Stimulated activated CD4-positive, alpha-beta T cell treated with anti-CD3 and anti-CD28 coated beads, Interleukin-15, amount 100 ng/mL, for 24 hours (primary cell): ENCODE measurements around the gene SLC8B1.

Source experiments
- DNase-seq: peaks from one replicate; pipeline ENCODE4 v3.0.0-alpha.2; 2020

The SLC8B1 gene

DNA sequence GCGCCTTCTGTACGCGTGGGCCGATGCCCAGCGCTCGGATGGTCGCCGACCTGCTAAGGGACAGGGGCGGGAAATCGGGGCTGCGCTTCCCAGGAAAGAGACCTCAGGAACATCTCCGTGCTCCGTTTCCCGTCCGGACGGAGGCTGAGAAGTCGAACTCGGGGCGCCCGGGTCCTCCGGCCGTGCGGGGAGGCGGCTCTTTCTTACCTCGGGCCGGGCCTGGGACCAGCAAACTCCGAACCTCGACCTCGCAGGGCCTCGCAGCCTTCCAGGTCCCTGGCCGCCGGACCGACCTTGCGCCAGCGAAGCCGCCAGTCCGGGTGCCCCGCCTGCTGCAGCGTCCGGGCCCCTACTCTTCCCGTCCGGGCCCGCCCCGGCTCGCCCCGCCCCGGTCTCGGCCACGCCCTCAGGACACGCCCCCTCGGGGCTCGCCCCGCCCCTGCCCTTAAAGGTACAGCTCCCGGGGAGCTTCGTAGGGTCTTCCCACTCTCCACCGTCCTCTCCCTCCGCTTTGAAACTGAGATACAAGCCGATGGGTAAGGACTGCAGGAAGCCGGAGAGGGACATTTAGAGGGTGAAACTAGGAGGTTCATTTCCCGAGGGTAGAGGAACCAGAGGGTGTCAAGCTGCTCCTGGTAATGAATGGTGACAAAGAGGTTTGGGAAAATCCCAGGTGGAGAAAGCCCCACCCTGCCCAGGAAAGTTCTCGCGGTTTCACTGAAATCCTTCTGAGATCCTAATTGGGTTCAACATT lies at the start of gene SLC8B1:
SLC8B1 (minus strand) TSS at position 324 of the 754 bp plus-strand sequence. CDS start 2,231 bp downstream, outside the sequence.
- peak; percentile 88 for DNase-seq

DNA sequence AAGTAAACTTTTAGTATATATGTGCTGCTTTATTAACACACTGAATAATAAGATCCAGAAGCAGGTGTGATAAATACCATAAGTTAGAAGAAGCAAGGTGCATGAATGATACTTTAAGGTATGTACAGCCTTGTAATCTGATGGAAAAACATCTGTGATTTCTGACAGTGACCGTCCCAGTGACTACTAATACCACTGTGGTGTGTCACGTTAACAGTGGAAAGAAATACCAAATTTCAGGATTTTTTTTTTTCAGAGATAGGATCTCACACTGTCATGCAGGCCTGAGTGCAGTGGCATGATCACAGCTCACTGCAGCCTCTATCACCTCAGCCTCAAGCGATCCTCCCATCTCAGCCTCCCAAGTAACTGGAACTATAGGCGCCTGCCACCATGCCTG lies 47.3 kb upstream of the SLC8B1 start:
- no peak for DNase-seq

- DNase-seq, result no peak
Measured at GRCh38 chr12:113381220-113381619, 46.3 kb upstream of the SLC8B1 start.

DNA sequence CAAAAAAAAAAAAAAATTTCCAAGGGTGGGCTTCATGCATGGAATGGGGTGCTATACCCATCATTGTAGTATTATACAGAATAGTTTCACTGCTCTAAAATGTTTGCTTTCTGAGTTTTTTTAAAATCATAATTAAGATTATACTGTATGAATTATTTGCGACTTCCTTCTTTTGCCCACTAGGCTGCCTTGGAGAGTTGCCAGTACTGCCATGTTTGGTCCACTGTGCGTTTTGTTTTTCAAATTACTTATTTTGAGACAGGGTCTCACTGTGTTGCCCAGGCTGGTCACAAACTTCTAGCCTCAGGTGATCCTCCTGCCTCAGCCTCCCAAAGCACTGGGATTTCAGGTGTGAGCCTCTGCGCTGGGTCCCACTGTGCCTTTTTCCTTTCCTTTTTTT lies 43.4 kb upstream of the SLC8B1 start:
- no peak for DNase-seq

GRCh38 chr12:113374823-113375428 lies 40.0 kb upstream of the SLC8B1 start:
- no peak for DNase-seq

GRCh38 chr12:113373969-113374368 lies 39.1 kb upstream of the SLC8B1 start:
- no peak for DNase-seq

GRCh38 chr12:113373440-113373839 lies 38.5 kb upstream of the SLC8B1 start:
- DNase-seq, result no peak

GRCh38 chr12:113372371-113372770 lies 37.5 kb upstream of the SLC8B1 start:
- no peak for DNase-seq

- DNase-seq, result no peak
Measured at GRCh38 chr12:113371808-113372207, 36.9 kb upstream of the SLC8B1 start.

DNA sequence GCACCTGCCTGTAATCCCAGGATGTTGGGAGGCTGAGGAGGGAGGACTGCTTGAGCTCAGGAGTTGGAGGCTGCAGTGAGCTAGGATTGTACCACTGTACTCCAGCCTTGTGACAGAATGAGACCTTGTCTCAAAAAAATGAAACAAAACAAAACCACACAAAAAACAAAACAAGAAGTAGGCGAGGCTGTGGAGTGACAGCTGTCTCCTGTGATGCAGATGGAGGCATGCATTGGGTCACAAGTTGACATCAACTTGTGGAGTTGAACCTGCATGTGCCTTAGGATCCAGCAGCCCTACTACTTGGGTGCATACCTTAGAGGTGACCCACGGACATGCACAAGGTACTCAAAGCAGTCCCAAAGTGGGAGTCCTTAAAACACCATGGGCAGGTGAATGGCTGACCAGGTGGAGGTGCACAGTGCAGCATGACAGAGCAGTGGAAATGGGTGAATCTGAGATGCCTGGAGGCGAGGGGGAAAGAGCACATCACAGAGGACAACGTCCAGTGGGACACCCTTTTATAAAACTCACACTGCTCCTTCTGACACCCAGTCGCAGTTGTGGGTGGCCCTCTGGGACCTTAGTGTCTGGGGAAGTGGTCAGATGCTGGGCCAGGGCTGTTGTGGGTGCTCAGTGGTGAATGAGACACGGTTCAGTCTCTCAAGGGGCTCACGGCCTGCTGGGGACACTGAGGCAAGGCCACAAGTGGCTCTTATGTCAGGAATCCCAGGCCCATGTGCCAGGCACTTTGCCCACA lies 36.2 kb upstream of the SLC8B1 start:
- no peak for DNase-seq

DNA sequence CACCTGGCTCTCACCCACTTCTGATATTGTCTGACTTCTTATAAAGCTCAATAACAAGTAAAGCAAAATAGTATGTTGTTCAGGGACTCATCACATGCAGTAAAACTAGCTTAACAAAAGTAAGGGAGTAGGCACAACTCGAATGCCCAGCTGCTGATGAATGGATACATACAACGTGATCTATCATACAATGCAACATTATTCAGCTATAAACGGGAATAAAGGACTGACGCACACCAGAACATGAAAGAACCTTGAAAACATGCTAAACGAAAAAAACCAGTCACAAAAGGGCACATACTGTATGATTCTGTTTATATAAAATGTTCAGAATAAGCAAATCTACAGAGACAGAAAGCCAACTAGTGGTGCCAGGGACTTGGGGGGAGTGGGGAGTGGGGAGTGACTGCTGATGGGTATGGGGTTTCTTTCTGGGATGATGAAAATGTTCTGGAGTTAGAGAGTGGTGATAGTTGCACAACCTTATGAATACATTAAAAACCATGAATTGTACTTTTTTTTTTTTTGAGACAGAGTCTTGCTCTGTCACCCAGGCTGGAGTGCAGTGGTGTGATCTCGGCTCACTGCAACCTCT lies 34.6 kb upstream of the SLC8B1 start:
- DNase-seq, result no peak

DNA sequence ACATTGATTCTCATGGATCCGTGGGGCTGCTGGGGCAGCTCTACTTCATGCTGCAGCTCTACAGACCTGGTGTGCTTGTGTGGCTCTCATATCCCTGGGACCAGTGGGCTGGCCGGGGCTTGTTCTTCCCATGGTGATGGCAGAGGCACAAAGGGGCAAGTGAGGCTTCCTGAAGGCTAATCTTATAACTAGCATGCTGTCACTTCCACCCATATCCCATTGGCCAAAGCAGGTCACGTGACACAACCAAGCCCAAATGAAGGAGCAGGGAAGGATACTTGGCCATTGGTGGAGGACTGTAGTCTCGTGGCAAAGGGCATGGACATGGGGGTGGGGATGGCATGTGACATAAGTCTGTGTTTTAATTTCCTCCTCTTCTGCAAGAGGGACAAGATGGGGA lies 33.4 kb upstream of the SLC8B1 start:
- no peak for DNase-seq

DNA sequence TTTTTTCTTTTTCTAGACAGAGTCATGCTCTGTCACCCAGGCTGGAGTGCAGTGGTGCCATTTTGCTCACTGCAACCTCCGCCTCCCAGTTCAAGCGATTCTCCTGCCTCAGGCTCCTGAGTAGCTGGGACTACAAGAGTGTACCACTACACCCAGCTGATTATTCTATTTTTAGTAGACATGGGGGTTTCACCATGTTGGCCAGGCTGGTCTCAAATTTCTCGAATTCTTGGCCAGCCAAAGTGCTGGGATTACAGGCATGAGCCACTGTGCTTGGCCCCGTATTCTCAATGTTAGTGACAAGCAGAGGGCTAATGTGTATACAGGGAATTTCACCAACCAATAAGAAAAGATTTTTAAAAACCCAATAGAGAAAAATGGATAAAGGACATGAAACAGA lies 31.9 kb upstream of the SLC8B1 start:
- no peak for DNase-seq

DNA sequence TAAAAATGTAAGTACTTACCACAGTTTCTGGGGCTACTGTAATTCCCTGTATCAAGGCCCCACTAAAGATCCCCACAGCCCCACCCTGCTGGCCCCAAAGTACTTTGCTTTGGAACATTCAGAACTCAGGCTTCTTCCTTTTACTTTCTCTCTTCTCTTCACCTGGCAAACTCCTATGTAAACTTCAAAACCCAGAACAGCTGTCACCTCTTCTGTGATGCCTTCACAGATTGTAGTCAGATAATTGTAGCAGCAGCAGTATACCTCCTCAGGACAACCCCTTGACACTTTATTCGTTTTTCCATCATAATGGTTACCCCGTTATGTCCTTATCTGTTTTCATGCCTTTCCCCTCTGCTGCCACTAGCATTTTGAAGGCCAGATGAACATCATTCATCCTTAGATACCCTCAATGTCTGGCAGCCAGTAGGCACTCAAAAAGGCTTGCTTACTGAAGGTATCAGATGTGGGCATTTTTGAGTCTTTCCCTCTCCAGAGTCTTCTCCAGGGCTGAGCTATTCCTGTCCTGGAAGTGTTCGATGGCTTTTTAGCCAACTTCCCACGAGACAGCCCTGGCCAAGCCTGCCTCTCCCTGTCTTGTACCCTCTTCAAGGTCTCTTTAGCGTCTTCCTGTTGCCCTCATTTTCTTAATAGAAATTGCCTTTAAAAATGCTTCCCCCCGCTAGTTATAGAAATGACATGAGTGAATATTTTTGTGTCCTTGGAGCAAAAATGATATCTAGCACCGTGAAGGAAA lies 30.9 kb upstream of the SLC8B1 start:
- DNase-seq, result no peak

- no peak for DNase-seq
Measured at GRCh38 chr12:113364698-113365097, 29.8 kb upstream of the SLC8B1 start.

DNA sequence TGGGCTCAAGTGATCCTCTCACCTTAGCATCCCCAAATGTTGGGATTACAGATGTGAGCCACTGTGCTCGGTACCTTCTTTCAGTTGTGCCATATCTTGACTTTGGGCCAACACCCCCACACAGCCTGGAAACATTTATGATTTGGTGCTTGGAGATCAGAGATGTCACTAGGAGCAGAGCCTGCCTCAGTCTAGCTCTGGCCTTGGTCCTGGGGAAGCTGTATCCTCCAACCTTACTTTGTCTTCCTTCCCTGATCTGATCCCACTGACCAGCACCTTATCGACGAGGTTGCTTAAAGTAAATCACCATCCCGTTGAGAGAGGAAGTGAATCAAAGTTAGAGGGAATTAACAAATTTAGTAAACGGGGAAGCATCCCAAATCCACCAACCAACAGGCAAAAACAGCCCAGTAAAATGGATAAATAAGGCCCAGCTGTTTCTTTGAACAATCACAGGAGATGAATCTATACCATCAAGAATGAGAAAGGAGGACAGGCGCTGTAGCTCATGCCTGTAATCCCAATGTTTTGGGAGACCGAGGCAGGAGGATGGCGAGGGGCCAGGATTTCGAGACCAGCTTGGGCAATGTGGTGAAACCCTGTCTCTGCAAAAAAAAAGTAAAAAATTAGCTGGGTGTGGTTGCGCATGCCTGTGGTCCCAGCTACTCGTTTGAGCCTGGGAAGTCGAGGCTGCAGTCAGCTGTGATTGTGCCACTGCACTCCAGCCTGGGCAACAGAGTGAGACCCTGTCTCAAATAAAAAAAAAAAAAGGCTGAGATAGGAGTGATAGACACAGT lies 26.9 kb upstream of the SLC8B1 start:
- no peak for DNase-seq

DNA sequence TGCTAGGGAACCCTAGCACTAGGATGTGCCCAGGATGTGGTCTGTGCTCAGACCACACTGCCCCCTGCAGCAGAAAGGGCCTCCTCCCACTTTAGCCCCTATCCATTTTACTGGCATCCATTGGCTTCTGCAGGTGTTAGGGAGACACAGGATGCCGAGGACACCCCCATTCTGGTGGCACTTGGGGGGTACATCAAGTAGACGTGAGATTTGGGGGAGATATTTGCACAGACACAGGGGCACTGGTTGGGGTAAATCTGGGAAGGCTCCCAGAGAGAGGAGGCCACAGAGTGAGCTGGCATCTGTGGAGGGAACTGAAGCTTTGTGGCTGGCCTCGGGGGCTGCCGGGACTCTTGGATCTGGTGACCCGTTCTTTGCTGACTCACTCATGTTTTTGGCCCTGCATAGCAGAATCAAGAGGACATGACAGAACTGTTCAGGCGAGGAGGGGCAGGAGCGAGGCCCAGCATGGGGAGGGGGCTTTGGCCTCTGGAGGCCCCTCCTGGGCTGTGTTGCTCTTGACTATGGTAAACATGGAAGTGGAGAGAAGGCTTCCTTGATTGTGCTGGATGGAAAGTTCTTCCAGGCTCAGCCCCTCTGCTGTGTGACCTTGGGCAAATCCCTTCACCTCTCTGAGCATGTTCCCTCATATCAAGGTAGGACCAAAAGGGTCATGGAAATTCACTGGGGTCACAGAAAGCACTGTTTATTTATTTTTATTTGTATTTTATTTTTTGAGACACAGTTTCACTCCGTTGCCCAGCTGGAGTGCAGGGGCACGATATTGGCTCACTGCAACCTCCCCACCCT lies 25.2 kb upstream of the SLC8B1 start:
- DNase-seq, result no peak

DNA sequence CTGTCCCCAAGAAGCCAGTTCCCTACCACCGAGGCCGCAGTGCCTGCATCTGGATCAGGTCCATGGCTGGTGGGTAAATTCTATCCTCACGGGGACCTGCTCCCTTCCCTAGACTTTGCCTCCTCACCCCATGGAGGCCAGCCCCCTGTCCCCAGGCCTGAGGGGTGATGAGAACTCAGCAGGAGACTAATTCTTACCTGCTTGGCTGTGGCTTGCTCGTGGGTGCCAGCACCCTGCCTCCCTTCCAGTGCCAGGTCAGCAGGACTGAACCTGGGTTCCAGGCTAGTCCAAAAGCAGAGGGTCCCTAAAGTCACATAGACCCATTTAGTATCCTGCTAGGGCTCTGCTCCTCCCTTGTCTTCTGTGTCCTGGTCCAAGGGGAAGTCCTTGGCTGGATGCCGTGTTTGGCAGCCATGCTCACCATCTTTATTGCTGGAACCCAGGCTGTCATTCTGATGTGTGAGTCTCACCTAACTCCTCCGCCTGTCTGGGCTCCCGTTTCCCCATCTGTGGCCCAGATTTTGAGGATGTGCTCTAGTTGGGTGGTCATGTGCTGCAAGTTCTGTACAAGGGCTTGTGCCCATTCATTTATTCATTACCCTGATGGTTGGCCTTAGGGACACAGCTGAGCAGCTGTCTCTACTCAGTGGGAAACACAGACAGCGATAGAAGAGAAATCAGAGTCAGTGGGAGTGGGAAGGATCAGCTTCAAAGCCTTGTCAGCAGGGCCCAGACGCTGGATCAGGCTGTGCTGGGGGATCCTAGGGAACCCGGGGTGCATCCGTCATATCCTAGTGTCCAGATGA lies 24.4 kb upstream of the SLC8B1 start:
- no peak for DNase-seq

DNA sequence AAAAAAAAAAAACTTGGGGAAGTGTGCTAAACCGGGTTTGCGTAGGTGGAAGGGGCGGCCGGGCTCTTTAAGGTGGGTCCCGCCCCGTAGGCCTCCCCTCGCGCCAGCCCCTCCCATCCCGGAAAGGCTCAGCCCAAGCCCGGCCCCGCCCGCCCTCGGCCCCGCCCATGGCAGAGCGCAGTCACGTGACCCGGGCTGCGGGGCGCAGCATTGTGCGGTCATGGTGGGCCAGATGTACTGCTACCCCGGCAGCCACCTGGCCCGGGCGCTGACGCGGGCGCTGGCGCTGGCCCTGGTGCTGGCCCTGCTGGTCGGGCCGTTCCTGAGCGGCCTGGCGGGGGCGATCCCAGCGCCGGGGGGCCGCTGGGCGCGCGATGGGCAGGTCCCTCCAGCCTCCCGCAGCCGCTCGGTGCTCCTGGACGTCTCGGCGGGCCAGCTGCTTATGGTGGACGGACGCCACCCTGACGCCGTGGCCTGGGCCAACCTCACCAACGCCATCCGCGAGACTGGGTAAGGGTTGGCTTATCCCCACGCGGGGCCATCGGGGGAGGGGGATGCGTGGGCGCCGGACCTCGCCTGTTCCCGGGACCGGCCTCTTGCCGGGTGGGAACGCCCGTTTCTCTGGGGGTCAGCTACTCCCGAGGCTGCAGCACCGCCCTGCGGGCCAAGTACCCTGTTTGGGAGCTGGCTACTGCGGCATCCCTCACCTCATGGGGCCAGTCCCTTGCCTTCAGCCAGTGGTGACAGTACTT lies 23.6 kb upstream of the SLC8B1 start, which contains the start of gene PLBD2:
PLBD2 (plus strand) TSS at position 207 of the 752 bp plus-strand sequence; CDS start at position 221, 14 bp downstream.
- peak; percentile 96 for DNase-seq
